Thyroid gland (tissue), 4 donors: Measurements from ENCODE around the gene ATF5. TPM values are rescaled to one million over a fixed set of nuclear protein-coding genes. Genes with fewer than 3 reads are reported as not detected.
A peak's percentile ranks its signal among the peaks of the same experiment; 100 is the strongest.

Experiments used
- DNase-seq, 2 donors: peaks; one replicate each; pipeline ENCODE4 v3.0.0-alpha.2; 2019
- H3K27ac ChIP-seq, 3 donors: fragments of 200-600 bp; sonication (generic); 1 replicate in 2 of 3; 2 replicates in 1 of 3; pipeline ENCODE4 v1.5.1; 2016 to 2019; ENCODE audit warnings: mild to moderate bottlenecking in 1 of 3, moderate library complexity in 1 of 3
- H3K27me3 ChIP-seq: fragments of 200-600 bp; sonication (generic); one replicate; pipeline ENCODE4 v1.5.1; 2019
- H3K36me3 ChIP-seq, 2 donors: fragments of 200-600 bp; sonication (generic); one replicate each; pipeline ENCODE4 v1.5.1; 2016 to 2019
- H3K4me1 ChIP-seq, 2 donors: fragments of 200-600 bp; sonication (generic); one replicate each; pipeline ENCODE4 v1.5.1; 2017 to 2019
- H3K4me3 ChIP-seq, 3 donors: fragments of 200-600 bp; sonication (generic); replicated peaks in 1 of 3; 1 replicate in 2 of 3; 2 replicates in 1 of 3; pipeline ENCODE4 v1.5.1; 2016; ENCODE audit warnings: mild to moderate bottlenecking in 1 of 3
- H3K9me3 ChIP-seq: fragments of 200-600 bp; sonication (generic); one replicate; pipeline ENCODE4 v1.5.1; 2017
- CTCF ChIP-seq, 6 experiments: fragments of 200-600 bp in 3 of 6; fragments of 450-650 bp in 3 of 6; sonication (generic) in 3 of 6; IDR thresholded peaks; one replicate each; pipeline ENCODE4 v1.5.1; 2016 to 2019; ENCODE audit warnings: antibody characterized with exemption in 6 of 6, mild to moderate bottlenecking in 2 of 6, inconsistent platforms in 1 of 6, moderate library complexity in 1 of 6
- POLR2A ChIP-seq, 2 donors: fragments of 450-650 bp; IDR thresholded peaks; one replicate each; pipeline ENCODE4 v1.6.1; 2017; ENCODE audit warnings: antibody characterized with exemption in 2 of 2, mild to moderate bottlenecking in 2 of 2, moderate library complexity in 1 of 2
- WGBS, 2 donors: methylation state at CpG; one replicate each; pipeline ENCODE4 v1.1.5; 2017; 5-methylcytosine and 5-hydroxymethylcytosine counted together
- intact Hi-C: fragments of 100-400 bp; cut with DNase I; formaldehyde crosslinking; loops from one replicate; pipeline ENCODE4 v1.15.1; 2023
- total RNA-seq, 4 donors: library from RNA; depleted of rRNA; stranded (reverse); fragments of >200 nt; gene quantifications; one replicate each; pipeline ENCODE4 v1.2.3, GENCODE V29; 2016

ATF5 gene
- total RNA-seq, 4 donors from 2014 or later: 6.3 to 17.9 (median 8.0) TPM

DNA sequence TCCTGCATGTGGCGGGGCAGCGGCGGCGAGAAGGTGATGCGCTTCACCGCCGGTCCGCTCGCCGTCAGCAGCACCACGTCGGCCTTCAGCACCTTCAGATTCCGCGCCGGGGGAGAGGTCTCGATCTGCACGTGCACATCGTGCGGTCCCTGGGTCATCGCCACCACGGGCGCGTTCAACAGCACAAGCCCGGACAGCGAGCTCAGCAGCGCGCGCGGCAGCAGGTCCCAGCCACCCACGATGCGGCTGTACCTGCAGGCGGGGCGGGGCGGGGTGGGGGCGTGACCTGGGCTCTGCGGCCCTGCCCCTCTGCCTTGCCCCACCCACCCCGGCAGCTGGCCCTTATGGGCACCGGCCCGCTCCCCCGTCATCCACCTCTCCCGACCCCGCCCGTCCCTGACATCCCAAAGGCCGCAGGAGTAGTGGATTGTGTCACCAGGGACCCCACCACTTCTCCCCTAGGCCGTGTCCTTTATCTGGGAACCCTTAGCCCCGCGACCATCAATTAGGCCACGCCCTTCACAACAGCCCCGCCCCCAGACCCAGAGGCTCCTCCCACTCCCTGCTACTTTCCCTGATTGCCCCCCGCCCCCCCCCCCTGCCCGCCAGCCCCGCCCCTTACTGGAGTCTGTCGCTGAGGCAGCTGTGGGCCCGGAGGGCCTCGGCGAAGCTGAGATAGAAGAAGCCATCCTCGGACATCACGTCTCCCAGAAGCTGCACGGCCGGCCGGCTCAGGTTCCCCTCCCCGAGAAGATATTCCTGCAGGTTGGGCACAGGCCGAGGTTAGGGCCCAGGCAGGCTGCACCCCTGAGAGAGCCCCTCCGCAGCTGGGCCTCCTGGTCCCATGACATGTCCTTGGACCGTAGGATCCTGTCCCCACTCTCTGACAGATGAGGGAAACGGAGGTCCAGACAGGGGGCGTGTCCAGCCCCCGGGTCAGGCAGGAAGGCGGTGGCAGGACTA, 38.4 kb upstream of the ATF5 start:
- no peak for TF ChIP-seq POLR2A (IDR thresholded peaks at IDR 0.05)
- TF ChIP-seq CTCF (IDR thresholded peaks at IDR 0.05): no peak
- peak overlapping the region in 1 of 3 donors; percentile 11 for H3K4me3 ChIP-seq
- no peaks in the 10 kb centered on the region for H3K27me3 ChIP-seq
- H3K36me3 ChIP-seq: peaks cover 0 to 6% of the 10 kb centered on the region in 2 donors
- peaks cover 5 to 12% of the 10 kb centered on the region in 2 donors for H3K4me1 ChIP-seq
- H3K27ac ChIP-seq: no peak overlapping the region
- peak; percentile 33 to 50 for DNase-seq
- no peaks in the 10 kb centered on the region for H3K9me3 ChIP-seq
- WGBS, 2 donors: 22 to 34% methylated on average over 12 to 31 of the region's 69 CpGs
- intact Hi-C loops: no loop called here

DNA sequence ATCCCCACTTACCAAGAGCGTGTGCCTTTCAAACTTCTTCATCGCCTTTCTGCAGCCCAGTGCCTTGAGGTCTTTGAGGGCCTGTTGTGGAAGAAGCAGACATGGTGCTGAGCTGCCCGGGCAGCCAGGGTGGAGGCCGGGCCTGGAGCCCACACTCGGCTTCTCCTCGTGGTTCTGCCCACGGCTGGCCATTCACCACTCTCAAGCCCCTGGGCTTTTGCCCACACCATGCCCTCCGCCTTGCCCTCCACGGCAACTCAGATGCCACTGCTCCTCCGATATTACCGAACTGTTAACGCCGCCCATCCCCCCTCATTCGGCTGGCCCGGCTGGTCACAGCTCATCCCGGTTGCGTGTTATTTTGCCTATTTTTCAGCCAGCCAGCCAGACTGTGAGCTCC, 37.6 kb upstream of the ATF5 start:
- H3K4me1 ChIP-seq: peaks cover 5 to 12% of the 10 kb centered on the region in 2 donors
- H3K36me3 ChIP-seq: peaks cover 0 to 1% of the 10 kb centered on the region in 2 donors
- H3K27me3 ChIP-seq: no peaks in the 10 kb centered on the region
- intact Hi-C loops: no loop called here
- DNase-seq: no peak
- no peak overlapping the region for H3K4me3 ChIP-seq
- H3K27ac ChIP-seq: no peak overlapping the region
- WGBS, 2 donors: 83 to 85% methylated on average over 17 of the region's 17 CpGs
- TF ChIP-seq CTCF (IDR thresholded peaks at IDR 0.05) (no peak), POLR2A (IDR thresholded peaks at IDR 0.05) (no peak)
- H3K9me3 ChIP-seq: no peaks in the 10 kb centered on the region

DNA sequence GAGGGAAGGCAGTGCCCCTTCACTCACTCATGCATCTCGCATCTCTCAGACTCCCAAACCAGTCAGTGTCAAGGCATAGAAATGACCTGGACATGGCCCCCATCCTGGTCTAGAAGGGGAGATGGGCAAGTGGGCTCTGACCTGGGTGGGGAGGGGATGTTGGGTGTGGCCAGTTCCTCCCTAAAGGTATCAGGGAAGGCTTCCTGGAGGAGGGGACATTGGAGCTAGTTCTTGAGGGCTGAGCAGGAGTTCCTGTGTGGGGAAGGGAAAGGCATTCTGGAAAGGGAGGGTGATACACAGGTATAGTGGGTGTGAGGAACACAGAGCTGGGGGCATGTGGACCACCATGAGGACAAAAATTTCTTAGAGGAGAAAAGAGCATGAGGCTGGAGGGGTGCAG, 36.3 kb upstream of the ATF5 start:
- Histone ChIP-seq H3K36me3 (no peaks in the 10 kb centered on the region), H3K9me3 (no peaks in the 10 kb centered on the region), H3K4me1 (peaks cover 5 to 23% of the 10 kb centered on the region in 2 donors), H3K4me3 (no peak overlapping the region), H3K27ac (no peak overlapping the region), H3K27me3 (no peaks in the 10 kb centered on the region)
- TF ChIP-seq POLR2A (IDR thresholded peaks at IDR 0.05) (no peak), CTCF (IDR thresholded peaks at IDR 0.05) (no peak)
- no peak for DNase-seq
- WGBS, 2 donors: 78 to 86% methylated on average over 1 of the region's 1 CpG
- intact Hi-C loops: no loop called here

GRCh38 chr19:49894011-49894664, 34.9 kb upstream of the ATF5 start:
- Histone ChIP-seq H3K27ac (no peak overlapping the region), H3K36me3 (no peaks in the 10 kb centered on the region), H3K9me3 (no peaks in the 10 kb centered on the region), H3K4me3 (no peak overlapping the region), H3K4me1 (peaks cover 5 to 23% of the 10 kb centered on the region in 2 donors), H3K27me3 (no peaks in the 10 kb centered on the region)
- WGBS, 2 donors: 93 to 94% methylated on average over 18 of the region's 18 CpGs
- DNase-seq: no peak
- intact Hi-C loops: no loop called here
- no peak for TF ChIP-seq CTCF (IDR thresholded peaks at IDR 0.05)
- TF ChIP-seq POLR2A (IDR thresholded peaks at IDR 0.05): no peak
